Endothelial cell of umbilical vein (primary cell): ENCODE measurements around the gene ALB.

ENCODE experiments used
- CTCF ChIP-seq, 2 donors: IDR thresholded peaks; 1 replicate in 1 of 2; 2 replicates in 1 of 2; pipeline ENCODE4 v1.5.1; 2011; ENCODE audit warnings: low read length in 2 of 2, mild to moderate bottlenecking in 2 of 2, moderate library complexity in 2 of 2, control low read depth in 1 of 2, inconsistent platforms in 1 of 2, low read depth in 1 of 2; ENCODE audit not compliant: insufficient read depth in 1 of 2; ENCODE audit errors: extremely low read depth in 1 of 2
- EZH2 ChIP-seq: IDR thresholded peaks from 2 replicates; pipeline ENCODE4 v1.6.1; 2012; ENCODE audit warnings: borderline replicate concordance, low read depth, mild to moderate bottlenecking, moderate library complexity, low read length, inconsistent platforms; ENCODE audit not compliant: severe bottlenecking
- GATA2 ChIP-seq: IDR thresholded peaks from 2 replicates; pipeline ENCODE4 v1.7.0; 2011; ENCODE audit warnings: low read depth, mild to moderate bottlenecking, moderate library complexity, mixed read lengths, low read length; ENCODE audit not compliant: insufficient read length, insufficient read depth
- JUN ChIP-seq: IDR thresholded peaks from 2 replicates; pipeline ENCODE4 v1.6.1; 2011; ENCODE audit warnings: borderline replicate concordance, low read depth; ENCODE audit not compliant: insufficient read length, insufficient read depth
- MAX ChIP-seq: IDR thresholded peaks from 2 replicates; pipeline ENCODE4 v1.6.1; 2011; ENCODE audit not compliant: insufficient read depth, insufficient read length
- MYC ChIP-seq: IDR thresholded peaks from one replicate; pipeline ENCODE4 v1.6.1; 2011; ENCODE audit warnings: mild to moderate bottlenecking, low read depth, low read length
- POLR2A ChIP-seq: IDR thresholded peaks from 2 replicates; pipeline ENCODE4 v1.6.1; 2012; ENCODE audit warnings: low read depth, mild to moderate bottlenecking, control low read depth, low read length
- POLR2AphosphoS5 ChIP-seq: IDR thresholded peaks from 2 replicates; pipeline ENCODE4 v1.6.1; 2012; ENCODE audit warnings: low read depth, mild to moderate bottlenecking, control low read depth, low read length, moderate library complexity; ENCODE audit not compliant: insufficient read depth

- TF ChIP-seq CTCF (IDR thresholded peaks at IDR 0.05; ENCODE audit: extremely low read depth in 1 of 2, insufficient read depth in 1 of 2, low read depth in 1 of 2, low read length in 2 of 2) (no peak), GATA2 (no peak), POLR2A (no peak), MAX (no peak), POLR2AphosphoS5 (no peak), EZH2 (no peak), JUN (no peak), MYC (no peak)
Observed at GRCh38 chr4:73405138-73405537, 1.1 kb downstream of the ALB start.
